RCC 7860 (cell line): ENCODE data around the gene SMAD4.
"Not testable (repeated sequence)": the region's sequence is repeated elsewhere in the genome, so short reads cannot be mapped to it uniquely, and the experiment has no call there.

ENCODE experiments used
- DNase-seq: peaks from one replicate; pipeline ENCODE4 v3.0.0-alpha.2; 2015; ENCODE audit warnings: low spot score
- FAIRE-seq: peaks from 2 replicates; lab custom pipeline; 2012; peaks lifted over from hg19 to GRCh38; lab: Jason Lieb, UNC

SMAD4 gene

GRCh38 chr18:51029694-51030536 lies at the start of gene SMAD4:
TSS of gene SMAD4 (plus strand) at chr18:51030213. CDS start at chr18:51047047, 16,834 bp downstream.
- no peak for FAIRE-seq

DNA sequence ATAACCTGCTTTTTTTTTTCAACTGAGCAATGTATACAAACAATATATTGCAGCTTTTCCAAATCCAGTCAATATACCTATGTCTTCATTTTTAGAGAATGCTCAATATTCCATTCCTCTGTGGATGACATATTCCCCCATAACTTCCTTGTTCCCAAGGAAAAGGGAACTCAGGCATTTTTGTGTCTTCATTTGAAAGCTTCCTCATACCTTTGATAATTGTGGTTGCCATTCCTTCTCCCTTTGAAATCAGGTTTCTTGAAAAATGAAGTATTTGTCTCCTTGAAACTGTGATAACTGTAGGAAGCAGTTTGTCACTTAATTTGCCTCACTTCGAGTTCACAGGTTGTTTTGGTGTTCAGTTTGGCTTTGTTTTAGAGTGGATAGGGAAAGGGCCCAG lies 48.6 kb upstream of the SMAD4 start:
- DNase-seq (no peak), FAIRE-seq (no peak)

More at GRCh38 chr18:51029694-51030536, at the start of gene SMAD4:
- DNase-seq, result peak; percentile 86

- no peak for FAIRE-seq
- no peak for DNase-seq
Measured at GRCh38 chr18:50982086-50982801, 47.8 kb upstream of the SMAD4 start.

GRCh38 chr18:50982802-50983179 lies 47.2 kb upstream of the SMAD4 start:
- DNase-seq (no peak), FAIRE-seq (no peak)

- FAIRE-seq, result peak; percentile 27
Measured at GRCh38 chr18:50986360-50987087, 43.5 kb upstream of the SMAD4 start.

GRCh38 chr18:50987261-50987660 lies 42.8 kb upstream of the SMAD4 start:
- FAIRE-seq (no peak), DNase-seq (no peak)

More at GRCh38 chr18:50986360-50987087, 43.5 kb upstream of the SMAD4 start:
- DNase-seq, result peak; percentile 54

GRCh38 chr18:50989711-50990110 lies 40.3 kb upstream of the SMAD4 start:
- no peak for DNase-seq
- no peak for FAIRE-seq

- DNase-seq (no peak), FAIRE-seq (no peak)
Measured at GRCh38 chr18:50992351-50992762, 37.7 kb upstream of the SMAD4 start.

GRCh38 chr18:50994031-50994430 lies 36.0 kb upstream of the SMAD4 start:
- DNase-seq (no peak), FAIRE-seq (no peak)

- not testable (repeated sequence) for FAIRE-seq
Measured at GRCh38 chr18:51003174-51003573, 26.8 kb upstream of the SMAD4 start.

GRCh38 chr18:51006061-51006818 lies 23.8 kb upstream of the SMAD4 start:
- DNase-seq (no peak), FAIRE-seq (no peak)

More at GRCh38 chr18:51003174-51003573, 26.8 kb upstream of the SMAD4 start:
- DNase-seq, result not testable (repeated sequence)

- no peak for FAIRE-seq
Measured at GRCh38 chr18:51006948-51007789, 22.8 kb upstream of the SMAD4 start.

GRCh38 chr18:51007790-51008139 lies 22.2 kb upstream of the SMAD4 start:
- no peak for FAIRE-seq

More at GRCh38 chr18:51006948-51007789, 22.8 kb upstream of the SMAD4 start:
- no peak for DNase-seq

DNA sequence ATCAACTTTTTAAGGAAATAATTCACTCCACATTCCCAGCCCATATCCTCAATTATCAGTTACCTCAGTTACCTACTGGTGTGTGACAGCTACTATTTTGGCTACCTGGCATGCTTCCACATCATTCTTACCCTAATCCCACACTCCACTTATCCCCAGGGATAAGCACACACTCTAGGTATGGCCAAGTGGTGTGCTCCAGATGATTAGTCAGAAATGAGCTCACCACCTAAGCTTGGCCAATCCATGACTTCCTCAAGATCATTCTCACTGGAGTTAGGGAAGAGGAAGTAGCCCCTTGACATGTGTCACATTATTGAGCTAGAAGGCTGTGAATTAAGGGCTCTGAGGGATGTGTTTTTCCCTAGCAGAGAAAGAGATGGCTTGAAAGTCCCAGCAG lies 20.9 kb upstream of the SMAD4 start:
- peak; percentile 51 for DNase-seq
- FAIRE-seq, result no peak

More at GRCh38 chr18:51007790-51008139, 22.2 kb upstream of the SMAD4 start:
- DNase-seq, result no peak

GRCh38 chr18:51010218-51010617 lies 19.8 kb upstream of the SMAD4 start:
- FAIRE-seq, result no peak
- DNase-seq, result no peak

DNA sequence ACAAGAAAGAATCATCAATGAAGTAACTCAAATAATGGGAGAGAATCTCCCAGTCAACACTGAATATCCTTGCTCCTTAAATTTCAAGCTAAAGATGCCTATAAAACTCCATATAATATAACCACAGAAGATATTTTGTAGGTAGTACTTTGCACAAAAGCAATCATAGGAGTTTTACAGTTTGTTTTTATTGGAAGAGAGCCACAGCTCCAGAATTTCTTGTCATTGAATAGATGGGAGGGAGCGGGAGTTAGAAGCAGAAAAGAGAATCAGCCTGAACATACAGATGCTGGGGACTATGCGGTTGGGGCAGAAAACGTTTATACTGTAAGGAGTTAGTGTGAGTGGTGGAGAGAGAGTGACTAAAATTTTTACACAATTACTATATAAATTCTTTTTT lies 18.3 kb upstream of the SMAD4 start:
- DNase-seq (no peak), FAIRE-seq (no peak)

- FAIRE-seq (no peak), DNase-seq (no peak)
Measured at GRCh38 chr18:51012441-51012840, 17.6 kb upstream of the SMAD4 start.

- no peak for FAIRE-seq
- no peak for DNase-seq
Measured at GRCh38 chr18:51013259-51013658, 16.8 kb upstream of the SMAD4 start.

- DNase-seq (no peak), FAIRE-seq (no peak)
Measured at GRCh38 chr18:51017140-51017879, 12.7 kb upstream of the SMAD4 start.
